CD4-positive, alpha-beta T cell treated with Interleukin-17A for 1 hour (primary cell): ENCODE measurements around the gene RIPPLY2.
"Not testable (repeated sequence)": the region's sequence is repeated elsewhere in the genome, so short reads cannot be mapped to it uniquely, and the experiment has no call there.

Experiments
- DNase-seq: peaks from one replicate; pipeline ENCODE4 v3.0.0-alpha.2; 2020

The RIPPLY2 gene

GRCh38 chr6:83860782-83861495 lies 7.8 kb downstream of the RIPPLY2 start:
- DNase-seq = no peak

GRCh38 chr6:83862776-83863471 lies 9.8 kb downstream of the RIPPLY2 start:
- DNase-seq = no peak

DNA sequence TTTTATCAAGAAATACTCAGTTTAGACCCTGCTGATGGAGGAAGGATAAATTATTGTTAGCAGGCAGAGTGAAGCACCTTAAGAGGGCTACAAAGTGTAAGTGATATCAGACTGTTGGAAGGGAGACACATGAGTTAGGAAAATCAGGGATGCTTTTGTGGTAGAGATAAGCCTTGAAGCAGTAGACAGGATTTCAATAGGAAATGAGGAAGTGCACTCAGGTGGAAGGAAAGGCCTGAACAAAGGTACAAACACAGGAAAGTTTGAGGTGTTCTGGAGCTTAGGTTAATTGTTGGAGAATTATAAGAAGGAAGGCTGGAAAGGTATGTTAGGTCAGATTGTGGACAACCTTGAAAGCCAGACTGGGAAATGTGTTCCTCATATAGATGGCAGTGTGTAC lies 13.9 kb downstream of the RIPPLY2 start:
- no peak for DNase-seq

GRCh38 chr6:83867527-83868161 lies 14.5 kb downstream of the RIPPLY2 start:
- DNase-seq = peak; percentile 22

GRCh38 chr6:83868639-83869038 lies 15.5 kb downstream of the RIPPLY2 start:
- DNase-seq = no peak

- no peak for DNase-seq
These were observed 17.5 kb downstream of the RIPPLY2 start for GRCh38 chr6:83870649-83871048.

DNA sequence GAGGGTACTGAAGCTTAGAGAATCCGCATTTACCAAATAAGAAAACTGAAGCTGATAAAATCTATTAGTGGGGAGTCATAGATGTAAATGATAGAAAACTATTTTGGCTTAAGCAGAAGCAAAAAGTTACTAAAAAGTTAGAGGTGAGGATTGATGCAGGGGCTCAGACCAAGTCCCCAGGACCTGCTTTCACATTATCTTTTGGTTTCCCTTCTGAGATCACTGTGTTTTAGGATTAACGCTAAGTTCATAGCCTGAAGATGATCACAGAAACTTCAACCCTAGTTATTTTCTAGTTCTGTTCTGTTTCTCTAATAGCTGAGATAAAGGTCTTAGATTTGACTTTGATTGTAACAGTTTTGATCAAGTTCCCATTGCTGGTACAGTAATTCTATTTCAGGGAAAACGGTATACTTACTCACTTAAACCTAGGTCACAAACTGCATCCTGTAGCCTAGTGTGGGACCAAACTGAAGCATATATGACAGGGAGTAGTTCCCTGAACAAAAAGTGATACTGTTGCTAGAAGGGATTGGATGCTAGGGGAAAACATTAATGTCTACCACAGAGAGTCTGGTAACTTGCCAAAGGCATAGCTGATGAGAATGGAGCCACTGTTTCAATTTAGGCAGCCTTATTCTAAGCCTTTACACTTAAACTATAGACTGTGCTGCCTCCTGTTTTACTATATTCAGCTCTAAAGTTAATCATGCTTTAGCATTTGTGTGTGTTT lies 19.4 kb downstream of the RIPPLY2 start:
- DNase-seq = no peak

DNA sequence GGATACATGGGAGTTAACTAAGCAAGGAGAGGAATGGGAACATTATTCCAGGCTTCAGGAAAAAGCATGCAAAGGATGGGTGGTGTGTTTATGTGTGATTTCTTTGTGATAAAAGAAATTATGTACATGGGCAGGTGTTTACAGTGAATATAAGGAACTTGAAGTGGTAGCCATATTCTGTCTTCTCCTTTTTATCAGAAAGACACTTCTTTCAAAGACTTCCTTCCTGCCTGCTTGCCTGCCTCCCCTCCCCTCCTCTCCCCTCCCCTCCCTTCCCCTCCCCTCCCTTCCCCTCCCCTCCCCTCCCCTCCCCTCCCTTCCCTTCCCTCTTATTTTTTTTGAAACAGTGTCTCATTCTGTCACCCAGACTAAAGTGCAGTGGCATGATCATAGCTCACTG lies 20.7 kb downstream of the RIPPLY2 start:
- DNase-seq = no peak

DNA sequence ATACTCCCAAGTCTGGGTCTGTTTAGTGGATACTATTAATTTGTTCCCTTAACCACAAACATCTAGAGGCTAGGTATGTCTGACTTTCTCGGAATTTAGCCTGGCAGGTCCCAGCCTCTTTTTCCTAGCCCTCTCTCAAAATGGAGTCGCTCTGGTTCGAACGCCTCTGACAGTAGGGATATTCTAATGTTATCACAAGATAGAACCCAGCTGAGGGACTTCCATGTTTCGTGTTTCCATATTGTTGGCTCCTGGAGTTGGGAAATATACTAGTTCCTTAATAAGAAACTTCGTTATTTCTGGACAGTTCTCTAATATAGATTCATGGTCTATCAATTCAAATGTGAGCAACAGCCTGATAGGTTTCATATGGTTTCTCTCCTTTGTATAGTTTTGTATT lies 22.7 kb downstream of the RIPPLY2 start:
- no peak for DNase-seq

DNA sequence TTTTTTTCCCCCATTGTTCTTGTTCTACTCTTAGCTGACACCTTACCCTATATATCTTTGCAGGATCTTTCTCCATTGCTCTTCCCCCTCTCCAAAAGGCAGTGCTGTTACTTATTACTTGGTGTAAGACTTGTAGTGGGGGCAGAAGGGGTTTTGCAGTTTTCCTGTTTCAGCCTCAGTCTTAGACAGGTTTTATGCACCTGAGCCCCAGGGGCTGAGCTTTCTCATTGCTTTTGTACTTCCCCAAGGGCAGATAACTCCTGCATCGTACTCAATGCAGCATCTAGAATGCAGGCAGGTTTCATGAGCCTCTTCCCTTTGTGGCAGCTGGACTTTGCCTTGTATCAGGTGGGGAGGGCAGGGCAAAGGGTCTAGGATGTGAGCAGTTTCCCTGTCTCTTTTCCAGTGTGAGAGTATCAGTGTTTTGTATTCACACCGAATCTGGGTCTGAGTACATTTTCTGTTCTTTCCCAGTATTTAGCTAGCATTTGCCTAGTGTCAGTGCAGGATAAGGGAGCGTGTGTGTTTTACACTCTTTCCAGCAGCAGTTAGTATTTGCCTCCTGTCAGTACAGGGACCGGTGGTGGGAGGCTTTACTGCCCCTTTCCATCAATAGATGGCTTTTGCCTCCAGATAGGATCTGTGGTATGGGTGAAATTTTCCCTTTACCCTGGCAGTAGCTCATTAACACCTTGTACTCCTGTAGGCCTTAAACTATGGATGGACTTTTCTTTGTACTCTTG lies 25.9 kb downstream of the RIPPLY2 start:
- DNase-seq = no peak

- no peak for DNase-seq
These were observed 26.6 kb downstream of the RIPPLY2 start for GRCh38 chr6:83879746-83880145.

- no peak for DNase-seq
These were observed 30.1 kb downstream of the RIPPLY2 start for GRCh38 chr6:83883240-83883639.

GRCh38 chr6:83884523-83884922 lies 31.4 kb downstream of the RIPPLY2 start:
- DNase-seq = peak; percentile 63

DNA sequence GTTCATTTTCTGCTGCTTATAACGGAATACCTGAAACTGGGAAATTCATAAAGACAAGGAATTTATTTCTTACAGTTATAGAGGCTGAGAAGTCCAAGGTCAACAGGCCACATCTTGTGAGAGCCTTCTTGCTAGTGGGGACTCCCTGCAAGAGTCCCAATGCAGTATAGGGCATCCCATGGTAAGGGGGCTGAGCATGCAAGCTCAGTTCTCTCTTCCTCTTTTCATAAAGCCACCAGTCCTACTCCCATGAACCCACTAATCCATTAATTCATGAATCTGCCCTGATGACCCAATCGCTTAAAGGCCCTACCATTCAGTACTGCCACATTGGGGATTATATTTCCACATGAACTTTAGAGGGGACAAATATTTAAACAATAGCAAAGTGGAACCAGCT lies 32.8 kb downstream of the RIPPLY2 start:
- no peak for DNase-seq

GRCh38 chr6:83889621-83890020 lies 36.5 kb downstream of the RIPPLY2 start:
- no peak for DNase-seq

- DNase-seq = no peak
These were observed 37.4 kb downstream of the RIPPLY2 start for GRCh38 chr6:83890520-83890919.

DNA sequence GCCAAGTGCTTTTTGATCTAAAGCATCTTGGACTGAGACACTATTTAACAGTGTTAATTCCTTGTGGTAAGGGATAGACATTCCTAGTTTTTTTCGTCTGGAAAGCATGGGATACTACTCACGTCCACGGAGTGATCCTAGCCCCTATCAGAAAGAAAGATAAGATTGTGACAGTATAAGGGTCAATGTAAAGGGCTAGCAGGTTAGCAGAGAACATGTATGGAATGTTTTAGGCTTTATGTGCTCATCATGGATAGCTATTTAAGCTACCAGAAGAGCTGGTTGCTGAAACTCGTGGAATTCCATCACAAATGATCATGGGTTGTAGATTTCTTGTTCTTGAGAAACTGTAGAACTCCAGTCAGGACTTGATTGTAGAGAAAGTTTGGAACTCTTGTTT lies 38.4 kb downstream of the RIPPLY2 start:
- DNase-seq = no peak

- DNase-seq = no peak
These were observed 39.9 kb downstream of the RIPPLY2 start for GRCh38 chr6:83893024-83893423.

- DNase-seq = not testable (repeated sequence)
These were observed 43.9 kb downstream of the RIPPLY2 start for GRCh38 chr6:83897094-83897493.

GRCh38 chr6:83901624-83902023 lies 48.5 kb downstream of the RIPPLY2 start:
- no peak for DNase-seq

DNA sequence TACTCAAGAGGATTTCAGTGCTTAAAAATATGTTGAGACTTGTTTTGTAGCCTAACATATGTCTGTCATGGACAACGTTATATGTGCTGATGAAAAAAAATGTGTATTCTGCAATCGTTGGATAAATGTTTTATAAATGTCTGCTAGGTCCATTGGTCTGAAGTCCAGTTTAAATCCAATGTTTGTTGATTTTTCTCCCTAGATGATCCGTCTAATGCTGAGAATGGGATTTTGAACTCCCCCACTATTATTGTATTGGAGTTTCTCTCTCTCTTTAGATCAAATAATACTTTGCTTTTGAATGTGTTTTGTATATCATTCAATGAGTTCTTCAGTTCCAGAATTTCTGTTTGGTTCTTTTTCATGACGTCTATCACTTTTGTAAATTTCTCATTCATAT lies 51.2 kb downstream of the RIPPLY2 start:
- no peak for DNase-seq

GRCh38 chr6:83905648-83906047 lies 52.5 kb downstream of the RIPPLY2 start:
- no peak for DNase-seq
